Endothelial cell of umbilical vein (primary cell): ENCODE data around the gene TENM4. TPM values are rescaled to one million over a fixed set of nuclear protein-coding genes. Genes with fewer than 3 reads are reported as not detected.

Experiments
- BruUV-seq: library from RNA; stranded (reverse); fragments of 400-500 nt; replicated peaks from 2 replicates; lab custom pipeline; 2021; lab: Mats Ljungman, UMichigan
- CTCF ChIA-PET: fragments of 300-600, 350-600 bp; sonication (Branson Sonifier 250); formaldehyde crosslinking; loops from one replicate; lab custom pipeline; 2021; ENCODE audit warnings: antibody characterized with exemption, inconsistent platforms; lab: Charles Lee
- POLR2A ChIA-PET: fragments of 300-600, 350-600 bp; sonication (Branson Sonifier 250); formaldehyde crosslinking; loops from one replicate; lab custom pipeline; 2021; ENCODE audit warnings: antibody characterized with exemption, inconsistent platforms; lab: Charles Lee
- DNase-seq: peaks from one replicate; pipeline ENCODE4 v3.0.0-alpha.2; 2011; ENCODE audit warnings: low read depth, low spot score
- FAIRE-seq: peaks from 2 replicates; lab custom pipeline; 2011; peaks lifted over from hg19 to GRCh38; lab: Jason Lieb, UNC
- H2AFZ ChIP-seq: 2 replicates; pipeline ENCODE4 v1.6.0; 2012; ENCODE audit warnings: low read depth, low read length, control low read depth, inconsistent platforms
- H3K27ac ChIP-seq: 2 replicates; pipeline ENCODE4 v1.5.1; 2011; ENCODE audit warnings: low read depth, mild to moderate bottlenecking, control low read depth, low read length, moderate library complexity; ENCODE audit not compliant: insufficient read depth
- H3K27me3 ChIP-seq, 2 experiments: 2 replicates each; pipeline versions ENCODE4 v1.6.0 to v1.6.1; 2011; ENCODE audit warnings: low read length in 2 of 2, mixed read lengths in 1 of 2; ENCODE audit not compliant: control insufficient read depth in 2 of 2, insufficient read depth in 2 of 2
- H3K36me3 ChIP-seq, 2 experiments: 2 replicates in 1 of 2; 3 replicates in 1 of 2; pipeline ENCODE4 v1.5.1; 2011; ENCODE audit warnings: low read length in 2 of 2, mild to moderate bottlenecking in 1 of 2, moderate library complexity in 1 of 2; ENCODE audit not compliant: control insufficient read depth in 2 of 2, insufficient read depth in 2 of 2; ENCODE audit errors: extremely low read depth in 1 of 2
- H3K4me1 ChIP-seq: 3 replicates; pipeline ENCODE4 v1.5.1; 2011; ENCODE audit warnings: mild to moderate bottlenecking, low read length; ENCODE audit not compliant: control insufficient read depth, insufficient read depth; ENCODE audit errors: extremely low read depth
- H3K4me2 ChIP-seq: 2 replicates; pipeline ENCODE4 v1.6.1; 2011; ENCODE audit warnings: low read length, control low read depth, mixed read lengths; ENCODE audit not compliant: insufficient read depth
- H3K4me3 ChIP-seq, 3 experiments: fragments of 200-600 bp in 1 of 3; sonication (generic), shearing (Covaris generic) in 1 of 3; replicated peaks in 1 of 3; 2 replicates each; pipeline ENCODE4 v1.5.1; 2011 to 2016; ENCODE audit warnings: control low read depth in 3 of 3, low read length in 3 of 3, mild to moderate bottlenecking in 2 of 3, inconsistent platforms in 1 of 3, low read depth in 1 of 3, moderate library complexity in 1 of 3; ENCODE audit not compliant: insufficient read depth in 1 of 3
- H3K79me2 ChIP-seq: 2 replicates; pipeline ENCODE4 v1.6.0; 2012; ENCODE audit warnings: low read length, inconsistent platforms; ENCODE audit not compliant: control insufficient read depth, insufficient read depth
- H3K9ac ChIP-seq: replicated peaks from 2 replicates; pipeline ENCODE3; 2011; ENCODE audit warnings: low read length, control low read depth; ENCODE audit not compliant: insufficient read depth; ENCODE audit errors: extremely low read depth
- H3K9me1 ChIP-seq: replicated peaks from 3 replicates; pipeline ENCODE4 v1.6.0; 2011; ENCODE audit warnings: mild to moderate bottlenecking, low read length; ENCODE audit not compliant: control insufficient read depth, insufficient read depth; ENCODE audit errors: extremely low read depth
- H3K9me3 ChIP-seq: replicated peaks from 2 replicates; pipeline ENCODE4 v1.5.1; 2012; ENCODE audit warnings: low read length, inconsistent platforms; ENCODE audit not compliant: control insufficient read depth, insufficient read depth
- H4K20me1 ChIP-seq: replicated peaks from 2 replicates; pipeline ENCODE3; 2011; ENCODE audit warnings: mild to moderate bottlenecking, low read length; ENCODE audit not compliant: control insufficient read depth, insufficient read depth; ENCODE audit errors: extremely low read depth
- EZH2 ChIP-seq: IDR thresholded peaks from 2 replicates; pipeline ENCODE4 v1.6.1; 2012; ENCODE audit warnings: borderline replicate concordance, low read depth, mild to moderate bottlenecking, moderate library complexity, low read length, inconsistent platforms; ENCODE audit not compliant: severe bottlenecking
- FOS ChIP-seq: IDR thresholded peaks from 2 replicates; pipeline ENCODE4 v1.6.1; 2011; ENCODE audit warnings: mild to moderate bottlenecking, low read length, moderate library complexity, borderline replicate concordance; ENCODE audit not compliant: insufficient read depth
- GATA2 ChIP-seq: IDR thresholded peaks from 2 replicates; pipeline ENCODE4 v1.7.0; 2011; ENCODE audit warnings: low read depth, mild to moderate bottlenecking, moderate library complexity, mixed read lengths, low read length; ENCODE audit not compliant: insufficient read length, insufficient read depth
- JUN ChIP-seq: IDR thresholded peaks from 2 replicates; pipeline ENCODE4 v1.6.1; 2011; ENCODE audit warnings: borderline replicate concordance, low read depth; ENCODE audit not compliant: insufficient read length, insufficient read depth
- MYC ChIP-seq: IDR thresholded peaks from one replicate; pipeline ENCODE4 v1.6.1; 2011; ENCODE audit warnings: mild to moderate bottlenecking, low read depth, low read length
- POLR2A ChIP-seq: IDR thresholded peaks from 2 replicates; pipeline ENCODE4 v1.6.1; 2012; ENCODE audit warnings: low read depth, mild to moderate bottlenecking, control low read depth, low read length
- POLR2AphosphoS5 ChIP-seq: IDR thresholded peaks from 2 replicates; pipeline ENCODE4 v1.6.1; 2012; ENCODE audit warnings: low read depth, mild to moderate bottlenecking, control low read depth, low read length, moderate library complexity; ENCODE audit not compliant: insufficient read depth
- dilution Hi-C: fragments of 300-500 bp; cut with MboI; formaldehyde crosslinking; loops from one replicate; pipeline ENCODE4 v1.15.0; 2019; ENCODE audit warnings: low sequenced_read_pairs; ENCODE audit not compliant: extremely low pct_ligation_motif_present
- intact Hi-C: fragments of 100-400 bp; cut with micrococcal nuclease; formaldehyde crosslinking; loops from one replicate; pipeline ENCODE4 v1.10.0; 2022
- polyA plus RNA-seq, 4 experiments: library from polyadenylated mRNA; depleted of rRNA in 3 of 4; stranded (reverse) in 3 of 4; unstranded in 1 of 4; fragments of >200 nt; gene quantifications; 2 replicates each; pipeline versions ENCODE4 v1.2.1 to v1.2.3, GENCODE V29; 2011 to 2012; ENCODE audit warnings: missing spikeins in 1 of 4
- total RNA-seq: library from RNA; stranded (reverse); gene quantifications from 2 replicates; pipeline ENCODE4 v1.2.3, GENCODE V29; 2021
- TF ChIP-seq, protein P1 (sequence below): IDR thresholded peaks from 2 replicates; pipeline ENCODE4 v1.6.1; 2011; ENCODE audit not compliant: insufficient read depth, insufficient read length
- TF ChIP-seq, protein P2 (sequence below), 2 donors: IDR thresholded peaks; 1 replicate in 1 of 2; 2 replicates in 1 of 2; pipeline ENCODE4 v1.5.1; 2011; ENCODE audit warnings: low read length in 2 of 2, mild to moderate bottlenecking in 2 of 2, moderate library complexity in 2 of 2, control low read depth in 1 of 2, inconsistent platforms in 1 of 2, low read depth in 1 of 2; ENCODE audit not compliant: insufficient read depth in 1 of 2; ENCODE audit errors: extremely low read depth in 1 of 2

The TENM4 gene
- total and polyA plus RNA-seq, 2 donors (not counting 3 experiments of a cell fraction or from before 2014, with no cell fraction given): 0.06 to 0.27 TPM

GRCh38 chr11:78985663-78986062 is 455.2 kb downstream of the TENM4 start:
- Histone ChIP-seq H3K9me3 (no peaks in the 10 kb centered on the region), H2AFZ (no peak overlapping the region), H3K4me1 (no peaks in the 10 kb centered on the region), H3K4me3 (no peak overlapping the region), H3K36me3 (no peaks in the 10 kb centered on the region), H3K9ac (no peak overlapping the region), H3K27me3 (no peaks in the 10 kb centered on the region), H3K27ac (no peak overlapping the region), H3K9me1 (no peaks in the 10 kb centered on the region), H3K4me2 (no peak overlapping the region), H4K20me1 (no peaks in the 10 kb centered on the region), H3K79me2 (no peaks in the 10 kb centered on the region)
- no peak for TF ChIP-seq POLR2AphosphoS5
- TF ChIP-seq JUN: no peak
- no peak for TF ChIP-seq POLR2A
- TF ChIP-seq, protein P1, sequence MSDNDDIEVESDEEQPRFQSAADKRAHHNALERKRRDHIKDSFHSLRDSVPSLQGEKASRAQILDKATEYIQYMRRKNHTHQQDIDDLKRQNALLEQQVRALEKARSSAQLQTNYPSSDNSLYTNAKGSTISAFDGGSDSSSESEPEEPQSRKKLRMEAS: no peak
- no peak for TF ChIP-seq EZH2
- TF ChIP-seq MYC: no peak
- TF ChIP-seq FOS: no peak
- TF ChIP-seq, protein P2, sequence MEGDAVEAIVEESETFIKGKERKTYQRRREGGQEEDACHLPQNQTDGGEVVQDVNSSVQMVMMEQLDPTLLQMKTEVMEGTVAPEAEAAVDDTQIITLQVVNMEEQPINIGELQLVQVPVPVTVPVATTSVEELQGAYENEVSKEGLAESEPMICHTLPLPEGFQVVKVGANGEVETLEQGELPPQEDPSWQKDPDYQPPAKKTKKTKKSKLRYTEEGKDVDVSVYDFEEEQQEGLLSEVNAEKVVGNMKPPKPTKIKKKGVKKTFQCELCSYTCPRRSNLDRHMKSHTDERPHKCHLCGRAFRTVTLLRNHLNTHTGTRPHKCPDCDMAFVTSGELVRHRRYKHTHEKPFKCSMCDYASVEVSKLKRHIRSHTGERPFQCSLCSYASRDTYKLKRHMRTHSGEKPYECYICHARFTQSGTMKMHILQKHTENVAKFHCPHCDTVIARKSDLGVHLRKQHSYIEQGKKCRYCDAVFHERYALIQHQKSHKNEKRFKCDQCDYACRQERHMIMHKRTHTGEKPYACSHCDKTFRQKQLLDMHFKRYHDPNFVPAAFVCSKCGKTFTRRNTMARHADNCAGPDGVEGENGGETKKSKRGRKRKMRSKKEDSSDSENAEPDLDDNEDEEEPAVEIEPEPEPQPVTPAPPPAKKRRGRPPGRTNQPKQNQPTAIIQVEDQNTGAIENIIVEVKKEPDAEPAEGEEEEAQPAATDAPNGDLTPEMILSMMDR (IDR thresholded peaks at IDR 0.05; ENCODE audit: extremely low read depth in 1 of 2, insufficient read depth in 1 of 2, low read depth in 1 of 2, low read length in 2 of 2): no peak
- no peak for TF ChIP-seq GATA2
- dilution Hi-C loops (no loop called here), intact Hi-C loops (no loop called here)
- no TSS peak for BruUV-seq
- no peak for FAIRE-seq
- ChIA-PET POLR2A (no interaction called here), CTCF (no interaction called here)
- no peak for DNase-seq
